Neuronal stem cell (in vitro differentiated cells): ENCODE data around the gene ADGRV1.

ENCODE experiments used
- DNase-seq: peaks from one replicate; pipeline ENCODE4 v3.0.0-alpha.2; 2013; ENCODE audit warnings: low spot score
- H2AFZ ChIP-seq: one replicate; pipeline ENCODE4 v1.6.1; 2013; ENCODE audit warnings: mild to moderate bottlenecking, low read length, inconsistent platforms
- H2AK5ac ChIP-seq: 2 replicates; pipeline ENCODE4 v1.6.1; 2013; ENCODE audit warnings: low read depth, mild to moderate bottlenecking, inconsistent platforms, low read length, moderate library complexity, mixed read lengths
- H2BK120ac ChIP-seq: 2 replicates; pipeline ENCODE4 v1.6.1; 2013; ENCODE audit warnings: low read depth, mild to moderate bottlenecking, inconsistent platforms, low read length, moderate library complexity, mixed read lengths
- H2BK12ac ChIP-seq: one replicate; pipeline ENCODE4 v1.6.1; 2013; ENCODE audit warnings: low read length, inconsistent platforms
- H2BK15ac ChIP-seq: 2 replicates; pipeline ENCODE4 v1.6.1; 2013; ENCODE audit warnings: mild to moderate bottlenecking, low read length, inconsistent platforms, mixed read lengths
- H2BK5ac ChIP-seq: one replicate; pipeline ENCODE4 v1.6.1; 2013; ENCODE audit warnings: inconsistent platforms, mild to moderate bottlenecking, low read length, moderate library complexity
- H3K14ac ChIP-seq: one replicate; pipeline ENCODE4 v1.6.1; 2013; ENCODE audit warnings: low read length, inconsistent platforms
- H3K18ac ChIP-seq: 2 replicates; pipeline ENCODE4 v1.6.1; 2013; ENCODE audit warnings: low read length, inconsistent platforms
- H3K23ac ChIP-seq: 2 replicates; pipeline ENCODE4 v1.6.1; 2013; ENCODE audit warnings: low read depth, mild to moderate bottlenecking, mixed read lengths, low read length, inconsistent platforms; ENCODE audit not compliant: poor library complexity
- H3K27ac ChIP-seq: replicated peaks from 3 replicates; pipeline ENCODE4 v1.5.1; 2013; ENCODE audit warnings: low read length, inconsistent platforms
- H3K27me3 ChIP-seq, 3 experiments: 2 replicates each; pipeline ENCODE4 v1.6.1; 2013; ENCODE audit warnings: low read length in 3 of 3, mild to moderate bottlenecking in 2 of 3, inconsistent platforms in 1 of 3, low read depth in 1 of 3, mixed read lengths in 1 of 3, moderate library complexity in 1 of 3; ENCODE audit not compliant: control insufficient read depth in 3 of 3, insufficient read depth in 3 of 3
- H3K36me3 ChIP-seq, 2 donors: replicated peaks in 1 of 2; 2 replicates each; pipeline ENCODE4 v1.6.1; 2013; ENCODE audit warnings: low read length in 2 of 2; ENCODE audit not compliant: control insufficient read depth in 2 of 2, insufficient read depth in 2 of 2
- H3K4ac ChIP-seq: 2 replicates; pipeline ENCODE4 v1.6.1; 2013; ENCODE audit warnings: inconsistent platforms, mild to moderate bottlenecking, low read length, moderate library complexity
- H3K4me1 ChIP-seq, 2 donors: 1 replicate in 1 of 2; 2 replicates in 1 of 2; pipeline ENCODE4 v1.6.1; 2013; ENCODE audit warnings: low read length in 2 of 2, low read depth in 1 of 2; ENCODE audit not compliant: control insufficient read depth in 2 of 2, insufficient read depth in 1 of 2
- H3K4me2 ChIP-seq: one replicate; pipeline ENCODE4 v1.6.1; 2013; ENCODE audit warnings: mild to moderate bottlenecking, low read length, inconsistent platforms; ENCODE audit not compliant: insufficient read depth, poor library complexity, severe bottlenecking
- H3K4me3 ChIP-seq, 2 donors: 2 replicates each; pipeline ENCODE4 v1.5.1; 2013; ENCODE audit warnings: low read length in 2 of 2, mild to moderate bottlenecking in 2 of 2, inconsistent platforms in 1 of 2, moderate library complexity in 1 of 2
- H3K79me1 ChIP-seq: one replicate; pipeline ENCODE4 v1.6.1; 2013; ENCODE audit warnings: low read depth, mild to moderate bottlenecking, inconsistent platforms, low read length, moderate library complexity
- H3K9ac ChIP-seq: one replicate; pipeline ENCODE4 v1.6.1; 2013; ENCODE audit warnings: mild to moderate bottlenecking, low read depth, low read length, inconsistent platforms; ENCODE audit not compliant: poor library complexity
- H3K9me3 ChIP-seq, 2 donors: replicated peaks in 1 of 2; 2 replicates each; pipeline versions ENCODE3 to v1.6.1; 2013; ENCODE audit warnings: low read length in 2 of 2, mild to moderate bottlenecking in 2 of 2, inconsistent platforms in 1 of 2, low read depth in 1 of 2, mixed read lengths in 1 of 2, moderate library complexity in 1 of 2; ENCODE audit not compliant: control insufficient read depth in 2 of 2, insufficient read depth in 1 of 2
- H4K8ac ChIP-seq: one replicate; pipeline ENCODE4 v1.6.1; 2013; ENCODE audit warnings: low read depth, mild to moderate bottlenecking, inconsistent platforms, low read length, moderate library complexity
- H4K91ac ChIP-seq: one replicate; pipeline ENCODE4 v1.6.1; 2013; ENCODE audit warnings: low read length, low read depth, mild to moderate bottlenecking, inconsistent platforms; ENCODE audit not compliant: poor library complexity
- WGBS, 2 donors: extraction: QIAGEN DNeasy Blood & Tissue Kit; methylation state at CpG; one replicate each; pipeline ENCODE4 v1.1.7; 2013; ENCODE audit warnings: missing lambda C conversion rate in 2 of 2, mixed read lengths in 1 of 2; ENCODE audit not compliant: insufficient read length in 2 of 2, insufficient replicate concordance in 1 of 2; ENCODE audit errors: extremely low coverage in 2 of 2; 5-methylcytosine and 5-hydroxymethylcytosine counted together

The ADGRV1 gene

GRCh38 chr5:90655423-90655822, 96.8 kb downstream of the ADGRV1 start:
- Histone ChIP-seq H3K27me3 (no peaks in the 10 kb centered on the region), H3K4me1 (peaks cover 0 to 6% of the 10 kb centered on the region in 2 donors), H3K9ac (no peak overlapping the region), H2BK5ac (no peak overlapping the region), H3K23ac (no peak overlapping the region), H3K18ac (no peak overlapping the region), H3K36me3 (peaks cover 2 to 78% of the 10 kb centered on the region in 2 donors), H2BK120ac (no peak overlapping the region), H2AFZ (no peak overlapping the region), H3K79me1 (no peaks in the 10 kb centered on the region), H3K14ac (no peak overlapping the region), H3K4me2 (no peak overlapping the region), H3K9me3 (no peaks in the 10 kb centered on the region), H3K4ac (no peak overlapping the region), H4K91ac (no peak overlapping the region), H4K8ac (no peak overlapping the region), H2BK12ac (no peak overlapping the region), H2AK5ac (no peak overlapping the region), H2BK15ac (no peak overlapping the region), H3K27ac (no peak overlapping the region), H3K4me3 (no peak overlapping the region)
- no CpG with 5 or more reads among the region's 1 CpG for WGBS, 2 donors
- no peak for DNase-seq

DNA sequence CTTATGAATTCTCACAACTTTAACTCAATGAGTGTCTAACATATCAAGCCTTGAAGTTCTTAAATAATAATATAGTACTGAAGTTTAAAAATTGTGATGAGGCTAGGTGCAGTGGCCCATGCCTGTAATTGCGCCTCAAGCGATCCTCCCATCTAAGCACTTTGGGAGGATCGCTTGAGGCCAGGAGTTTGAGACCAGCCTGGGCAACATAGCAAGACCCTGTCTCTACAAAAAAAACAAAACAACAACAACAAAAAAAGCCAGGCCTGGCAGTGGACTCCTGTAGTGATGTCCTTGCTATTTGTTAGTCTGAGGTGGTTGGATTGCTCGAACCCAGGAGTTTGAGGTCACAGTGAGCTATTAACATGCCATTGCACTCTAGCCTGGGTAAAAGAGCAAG, 98.4 kb downstream of the ADGRV1 start:
- no peak overlapping the region for H2AFZ ChIP-seq
- no peak overlapping the region for H3K4me2 ChIP-seq
- DNase-seq, result no peak
- no peak overlapping the region for H4K8ac ChIP-seq
- peaks cover 0 to 4% of the 10 kb centered on the region in 2 donors for H3K9me3 ChIP-seq
- H2BK12ac ChIP-seq, result no peak overlapping the region
- no peak overlapping the region for H2BK5ac ChIP-seq
- no peak overlapping the region for H3K18ac ChIP-seq
- H2AK5ac ChIP-seq, result no peak overlapping the region
- no peaks in the 10 kb centered on the region for H3K79me1 ChIP-seq
- H2BK15ac ChIP-seq, result no peak overlapping the region
- no peak overlapping the region for H3K4me3 ChIP-seq
- no peak overlapping the region for H4K91ac ChIP-seq
- H3K27ac ChIP-seq, result no peak overlapping the region
- H3K4ac ChIP-seq, result no peak overlapping the region
- peaks cover 2 to 77% of the 10 kb centered on the region in 2 donors for H3K36me3 ChIP-seq
- H3K9ac ChIP-seq, result no peak overlapping the region
- no peaks in the 10 kb centered on the region for H3K4me1 ChIP-seq
- H3K27me3 ChIP-seq, result no peaks in the 10 kb centered on the region
- WGBS, 2 donors, result no CpG with 5 or more reads among the region's 4 CpGs
- no peak overlapping the region for H2BK120ac ChIP-seq
- H3K23ac ChIP-seq, result no peak overlapping the region
- no peak overlapping the region for H3K14ac ChIP-seq

DNA sequence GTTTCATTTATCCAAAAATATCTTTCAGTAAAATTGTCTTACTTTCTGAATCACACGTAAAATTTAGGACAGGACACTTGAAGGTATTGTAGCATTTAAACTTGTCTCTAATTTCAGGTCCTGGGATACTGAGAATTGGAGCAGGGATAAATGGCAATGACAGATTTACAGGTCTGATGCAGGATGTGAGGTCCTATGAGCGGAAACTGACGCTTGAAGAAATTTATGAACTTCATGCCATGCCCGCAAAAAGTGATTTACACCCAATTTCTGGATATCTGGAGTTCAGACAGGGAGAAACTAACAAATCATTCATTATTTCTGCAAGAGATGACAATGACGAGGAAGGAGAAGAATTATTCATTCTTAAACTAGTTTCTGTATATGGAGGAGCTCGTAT, 99.2 kb downstream of the ADGRV1 start:
- H3K27ac ChIP-seq, result no peak overlapping the region
- no peak overlapping the region for H3K14ac ChIP-seq
- H3K18ac ChIP-seq, result no peak overlapping the region
- no peaks in the 10 kb centered on the region for H3K27me3 ChIP-seq
- no peak overlapping the region for H3K4me3 ChIP-seq
- H3K23ac ChIP-seq, result no peak overlapping the region
- no peak overlapping the region for H3K4ac ChIP-seq
- H4K91ac ChIP-seq, result no peak overlapping the region
- no peak overlapping the region for H2BK15ac ChIP-seq
- no peak for DNase-seq
- H2AFZ ChIP-seq, result no peak overlapping the region
- H3K9me3 ChIP-seq, result peaks cover 0 to 4% of the 10 kb centered on the region in 2 donors
- H2BK5ac ChIP-seq, result no peak overlapping the region
- H3K79me1 ChIP-seq, result no peaks in the 10 kb centered on the region
- no peak overlapping the region for H2BK12ac ChIP-seq
- no peak overlapping the region for H2BK120ac ChIP-seq
- peaks cover 2 to 70% of the 10 kb centered on the region in 2 donors for H3K36me3 ChIP-seq
- WGBS, 2 donors, result no CpG with 5 or more reads among the region's 6 CpGs
- H4K8ac ChIP-seq, result no peak overlapping the region
- no peak overlapping the region for H3K4me2 ChIP-seq
- H3K9ac ChIP-seq, result no peak overlapping the region
- H2AK5ac ChIP-seq, result no peak overlapping the region
- H3K4me1 ChIP-seq, result no peaks in the 10 kb centered on the region

- H3K4me3 ChIP-seq, result no peak overlapping the region
- no peak overlapping the region for H3K9ac ChIP-seq
- peaks cover 0 to 61% of the 10 kb centered on the region in 2 donors for H3K36me3 ChIP-seq
- H2BK15ac ChIP-seq, result no peak overlapping the region
- no peak overlapping the region for H2BK5ac ChIP-seq
- no peak overlapping the region for H3K23ac ChIP-seq
- H4K91ac ChIP-seq, result no peak overlapping the region
- no peak overlapping the region for H2AFZ ChIP-seq
- no peak overlapping the region for H2AK5ac ChIP-seq
- no CpG with 5 or more reads among the region's 2 CpGs for WGBS, 2 donors
- DNase-seq, result no peak
- H3K27me3 ChIP-seq, result no peaks in the 10 kb centered on the region
- no peaks in the 10 kb centered on the region for H3K79me1 ChIP-seq
- peaks cover 0 to 4% of the 10 kb centered on the region in 2 donors for H3K9me3 ChIP-seq
- no peak overlapping the region for H3K14ac ChIP-seq
- no peak overlapping the region for H3K4ac ChIP-seq
- no peak overlapping the region for H3K27ac ChIP-seq
- no peak overlapping the region for H3K4me2 ChIP-seq
- H2BK120ac ChIP-seq, result no peak overlapping the region
- H3K18ac ChIP-seq, result no peak overlapping the region
- H2BK12ac ChIP-seq, result no peak overlapping the region
- no peaks in the 10 kb centered on the region for H3K4me1 ChIP-seq
- no peak overlapping the region for H4K8ac ChIP-seq
Observed at GRCh38 chr5:90658620-90659019, 100.0 kb downstream of the ADGRV1 start.
